Skeletal muscle satellite cell (primary cell): ENCODE measurements around the gene ZNF425. TPM values are rescaled to one million over a fixed set of nuclear protein-coding genes. Genes with fewer than 3 reads are reported as not detected.
"Not testable (repeated sequence)": the region's sequence is repeated elsewhere in the genome, so short reads cannot be mapped to it uniquely, and the experiment has no call there.

ENCODE experiments used
- H3K27me3 ChIP-seq: 2 replicates; pipeline ENCODE4 v1.7.0; 2013; ENCODE audit warnings: low read length; ENCODE audit not compliant: control insufficient read depth, insufficient read depth
- H3K36me3 ChIP-seq: 2 replicates; pipeline ENCODE4 v1.7.0; 2013; ENCODE audit warnings: mild to moderate bottlenecking, control low read depth, low read length; ENCODE audit not compliant: insufficient read depth
- H3K4me1 ChIP-seq: 2 replicates; pipeline ENCODE4 v1.7.0; 2013; ENCODE audit warnings: low read length; ENCODE audit not compliant: control insufficient read depth, insufficient read depth
- H3K4me2 ChIP-seq: 2 replicates; pipeline ENCODE4 v1.7.0; 2013; ENCODE audit warnings: mild to moderate bottlenecking, low read length
- H3K4me3 ChIP-seq: 2 replicates; pipeline ENCODE4 v1.7.0; 2013; ENCODE audit warnings: low read length
- H3K9ac ChIP-seq: 2 replicates; pipeline ENCODE4 v1.7.0; 2013; ENCODE audit warnings: mild to moderate bottlenecking, low read depth, low read length, moderate library complexity
- H3K9me3 ChIP-seq: replicated peaks from 2 replicates; pipeline ENCODE4 v1.7.0; 2013; ENCODE audit warnings: mild to moderate bottlenecking, control low read depth, low read length
- small RNA-seq: library from RNA; depleted of rRNA; stranded (forward); fragments of <200 nt; gene quantifications from one replicate; pipeline ENCODE3, GENCODE V24; 2012

ZNF425 gene

DNA sequence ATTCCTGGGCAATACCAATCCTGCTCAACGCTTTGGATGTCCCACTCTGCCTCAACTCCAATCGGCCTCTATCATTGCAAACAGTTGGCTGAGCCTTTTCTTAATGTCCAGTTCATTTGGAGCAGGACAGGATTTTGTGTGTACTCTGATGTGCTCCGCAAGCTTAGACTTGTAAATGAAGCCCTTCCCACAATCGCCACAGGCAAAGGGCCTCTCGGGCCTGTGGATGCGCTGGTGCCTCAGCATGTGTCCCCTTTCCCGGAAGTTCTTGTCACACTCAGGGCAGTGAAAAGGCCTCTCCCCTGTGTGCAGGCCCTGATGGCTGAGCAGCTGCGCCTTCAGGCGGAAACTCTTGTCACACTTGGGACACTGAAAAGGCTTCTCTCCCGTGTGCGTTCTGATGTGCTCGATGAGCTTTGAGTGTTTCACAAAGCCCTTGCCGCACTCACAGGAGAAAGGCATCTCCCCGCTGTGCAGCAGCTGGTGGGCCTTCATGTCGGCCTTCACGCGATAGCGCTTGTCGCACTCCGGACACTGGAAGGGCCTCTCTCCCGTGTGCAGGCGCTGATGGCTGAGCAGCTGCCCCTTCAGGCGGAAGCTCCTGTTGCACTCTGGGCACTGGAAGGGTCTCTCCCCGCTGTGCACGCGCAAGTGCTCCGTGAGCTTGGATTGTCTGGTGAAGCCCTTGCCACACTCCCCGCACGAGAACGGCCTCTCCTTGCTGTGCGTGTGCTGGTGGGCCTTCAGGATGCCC, 55.6 kb downstream of the ZNF425 start:
- Histone ChIP-seq H3K9ac (no peak overlapping the region), H3K27me3 (no peaks in the 10 kb centered on the region), H3K4me1 (no peaks in the 10 kb centered on the region), H3K4me2 (no peak overlapping the region), H3K4me3 (no peak overlapping the region), H3K9me3 (no peaks in the 10 kb centered on the region), H3K36me3 (peaks cover 37% of the 10 kb centered on the region)

DNA sequence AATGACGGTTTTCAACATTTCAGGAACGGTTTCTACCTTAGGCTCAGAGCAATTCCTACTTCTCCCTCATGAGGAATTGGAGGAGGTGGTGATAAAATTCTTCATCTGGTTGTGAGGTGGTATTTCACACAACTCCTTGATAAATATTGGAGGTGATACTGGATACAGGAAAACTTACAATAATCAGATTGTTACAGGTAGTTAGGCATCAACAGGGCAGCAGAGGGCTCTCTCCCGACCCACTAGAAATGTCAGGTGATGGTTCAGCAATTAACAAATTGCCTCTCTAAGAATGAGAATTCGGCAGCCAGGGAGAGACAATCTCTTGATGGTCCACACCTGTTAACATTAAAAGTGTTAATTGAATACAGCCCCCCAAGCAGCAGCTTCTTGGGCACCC, 58.3 kb downstream of the ZNF425 start:
- Histone ChIP-seq H3K36me3 (peaks cover 32% of the 10 kb centered on the region), H3K4me3 (no peak overlapping the region), H3K4me2 (no peak overlapping the region), H3K27me3 (no peaks in the 10 kb centered on the region), H3K9me3 (no peaks in the 10 kb centered on the region), H3K9ac (no peak overlapping the region), H3K4me1 (no peaks in the 10 kb centered on the region)

DNA sequence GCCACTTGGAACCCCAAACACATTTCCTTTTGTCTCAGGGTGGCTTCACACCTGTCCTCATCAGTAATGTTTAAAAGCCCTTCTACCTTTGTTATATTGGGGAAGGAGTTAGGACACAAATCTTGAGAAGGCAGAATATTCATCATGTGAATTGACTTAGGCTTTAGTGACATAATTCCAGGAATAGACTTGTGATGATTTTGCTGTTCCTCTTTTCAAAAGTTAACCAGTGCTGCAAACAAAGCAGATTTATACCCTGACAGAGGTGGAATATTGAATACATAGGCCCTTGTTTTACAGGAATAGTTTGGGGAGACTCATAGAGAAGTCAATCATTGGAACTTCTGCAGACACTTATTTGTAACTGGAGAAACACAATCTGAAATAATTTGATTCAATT, 62.6 kb downstream of the ZNF425 start:
- Histone ChIP-seq H3K27me3 (no peaks in the 10 kb centered on the region), H3K9ac (no peak overlapping the region), H3K4me3 (no peak overlapping the region)

DNA sequence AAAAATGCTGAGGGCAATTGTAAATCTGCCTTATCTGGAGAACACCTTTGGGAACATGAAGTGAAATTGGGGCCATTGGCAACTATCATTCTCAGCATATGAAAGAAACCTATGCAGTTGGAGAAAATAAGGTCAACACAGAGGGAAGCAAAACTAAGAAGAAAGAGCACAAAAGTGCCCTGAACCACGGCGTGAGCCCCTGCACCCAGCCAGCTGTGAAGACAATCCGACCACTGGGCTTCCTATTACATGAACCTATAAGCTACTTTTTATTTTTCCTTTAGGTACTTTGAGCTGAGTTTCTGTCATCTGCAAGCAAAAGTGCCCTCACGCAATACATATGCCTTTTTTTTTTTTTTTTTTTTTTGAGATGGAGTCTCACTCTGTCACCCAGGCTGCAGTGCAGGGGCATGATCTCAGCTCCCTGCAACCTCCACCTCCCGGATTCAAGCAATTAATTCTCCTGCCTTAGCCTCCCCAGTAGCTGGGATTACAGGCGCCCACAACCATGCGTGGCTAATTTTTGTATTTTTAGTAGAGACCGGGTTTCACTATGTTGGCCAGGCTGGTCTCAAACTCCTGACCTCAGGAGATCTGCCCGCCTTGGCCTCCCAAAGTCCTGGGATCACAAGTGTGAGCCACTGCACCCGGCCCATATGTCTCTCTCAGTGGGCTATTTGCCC, 63.8 kb downstream of the ZNF425 start:
- not testable (repeated sequence) for H3K9me3 ChIP-seq, H3K4me1 ChIP-seq, H3K4me2 ChIP-seq, H3K27me3 ChIP-seq, H3K36me3 ChIP-seq, H3K4me3 ChIP-seq, H3K9ac ChIP-seq

More for the DNA sequence above, 62.6 kb downstream of the ZNF425 start:
- H3K36me3 ChIP-seq = peaks cover 4% of the 10 kb centered on the region
- no peak overlapping the region for H3K4me2 ChIP-seq
- H3K9me3 ChIP-seq = no peaks in the 10 kb centered on the region
- H3K4me1 ChIP-seq = no peaks in the 10 kb centered on the region

DNA sequence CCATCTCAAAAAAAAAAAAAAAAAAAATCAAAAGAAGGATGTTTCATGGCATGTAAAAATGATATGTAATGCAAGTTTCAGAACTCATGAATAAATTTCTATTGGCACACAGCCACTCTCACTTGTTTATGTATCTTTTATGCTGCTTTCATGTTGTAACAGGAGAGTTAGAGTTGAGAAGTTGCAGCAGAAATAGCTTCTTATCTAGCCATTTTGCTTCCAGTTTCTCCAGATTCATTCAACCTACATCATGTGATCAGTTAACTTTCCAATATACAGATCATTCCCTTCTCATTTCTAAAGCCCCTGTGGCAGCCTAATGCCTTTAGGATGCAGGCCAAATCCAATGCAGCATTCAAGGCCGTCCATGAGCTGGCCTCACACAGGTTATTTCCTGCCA, 66.0 kb downstream of the ZNF425 start:
- H3K4me2 ChIP-seq = no peak overlapping the region
- no peaks in the 10 kb centered on the region for H3K27me3 ChIP-seq
- no peak overlapping the region for H3K4me3 ChIP-seq
- H3K36me3 ChIP-seq = no peaks in the 10 kb centered on the region
- no peak overlapping the region for H3K9ac ChIP-seq
- no peaks in the 10 kb centered on the region for H3K9me3 ChIP-seq
- H3K4me1 ChIP-seq = no peaks in the 10 kb centered on the region

GRCh38 chr7:149053885-149054284, 72.2 kb downstream of the ZNF425 start:
- no peaks in the 10 kb centered on the region for H3K36me3 ChIP-seq
- no peak overlapping the region for H3K9ac ChIP-seq
- no peak overlapping the region for H3K4me2 ChIP-seq
- no peak overlapping the region for H3K4me3 ChIP-seq
- no peaks in the 10 kb centered on the region for H3K4me1 ChIP-seq
- no peaks in the 10 kb centered on the region for H3K9me3 ChIP-seq
- H3K27me3 ChIP-seq = peaks cover 8% of the 10 kb centered on the region

DNA sequence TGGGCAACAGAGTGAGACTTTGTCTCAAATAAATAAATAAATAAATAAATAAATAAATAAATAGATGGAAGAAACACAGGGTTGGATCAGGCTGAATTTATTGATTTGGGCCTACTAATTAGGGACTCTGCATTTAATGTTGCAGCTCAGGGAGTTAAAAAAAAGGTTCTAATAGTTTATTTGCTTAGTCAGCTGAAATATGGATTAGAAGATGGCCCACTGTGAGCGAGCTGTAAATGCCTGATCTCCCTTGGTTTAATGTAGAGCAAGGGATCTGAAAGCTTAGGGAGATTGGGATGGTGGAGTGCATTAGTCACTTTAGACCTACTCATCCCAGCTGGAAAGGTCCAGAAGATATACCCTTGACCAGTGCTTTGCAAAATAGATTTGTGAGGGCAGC, 72.7 kb downstream of the ZNF425 start:
- no peaks in the 10 kb centered on the region for H3K36me3 ChIP-seq
- H3K4me1 ChIP-seq = no peaks in the 10 kb centered on the region
- no peak overlapping the region for H3K9ac ChIP-seq
- H3K9me3 ChIP-seq = no peaks in the 10 kb centered on the region
- no peak overlapping the region for H3K4me2 ChIP-seq
- H3K27me3 ChIP-seq = peaks cover 8% of the 10 kb centered on the region
- no peak overlapping the region for H3K4me3 ChIP-seq

Small RNA genes within 50 kb of the gene (small RNA-seq; reads per million reads assigned to genes)
- not detected for gene COX6B1P1
- gene RN7SL521P = not detected
